Progenitor cell of endocrine pancreas (in vitro differentiated cells): ENCODE results near the gene TBCD. TPM values are rescaled to one million over a fixed set of nuclear protein-coding genes. Genes with fewer than 3 reads are reported as not detected.

ENCODE experiments used
- DNase-seq: peaks from one replicate; pipeline ENCODE4 v3.0.0; 2021; ENCODE audit warnings: low spot score; ENCODE audit not compliant: unreplicated experiment
- H3K27ac Mint-ChIP-seq: 2 replicates; pipeline ENCODE4 v1.8.0; 2021; ENCODE audit warnings: mild to moderate bottlenecking, moderate library complexity, mixed read lengths
- H3K27me3 Mint-ChIP-seq: 2 replicates; pipeline ENCODE4 v1.8.0; 2021; ENCODE audit warnings: mixed read lengths
- H3K36me3 Mint-ChIP-seq: 2 replicates; pipeline ENCODE4 v1.8.0; 2022; ENCODE audit warnings: mixed read lengths; ENCODE audit not compliant: insufficient read depth
- H3K4me1 Mint-ChIP-seq: 2 replicates; pipeline ENCODE4 v1.8.0; 2021; ENCODE audit warnings: low read depth, mixed read lengths
- H3K4me3 Mint-ChIP-seq: 2 replicates; pipeline ENCODE4 v1.8.0; 2021; ENCODE audit warnings: low read depth, mild to moderate bottlenecking, moderate library complexity, mixed read lengths
- H3K9me3 Mint-ChIP-seq: 2 replicates; pipeline ENCODE4 v1.8.0; 2021; ENCODE audit warnings: low read depth, mixed read lengths
- total RNA-seq: library from RNA; stranded (reverse); gene quantifications from 2 replicates; pipeline ENCODE4 v1.2.1, GENCODE V29; 2021
- TF ChIP-seq, protein P1 (sequence below): fragments of 200-600 bp; sonication (generic); IDR thresholded peaks from one replicate; pipeline ENCODE4 v1.5.0; 2021; ENCODE audit warnings: antibody characterized with exemption, mild to moderate bottlenecking; ENCODE audit not compliant: unreplicated experiment

TBCD gene
- total RNA-seq, 1 donor from 2014 or later: 95.6 TPM

DNA sequence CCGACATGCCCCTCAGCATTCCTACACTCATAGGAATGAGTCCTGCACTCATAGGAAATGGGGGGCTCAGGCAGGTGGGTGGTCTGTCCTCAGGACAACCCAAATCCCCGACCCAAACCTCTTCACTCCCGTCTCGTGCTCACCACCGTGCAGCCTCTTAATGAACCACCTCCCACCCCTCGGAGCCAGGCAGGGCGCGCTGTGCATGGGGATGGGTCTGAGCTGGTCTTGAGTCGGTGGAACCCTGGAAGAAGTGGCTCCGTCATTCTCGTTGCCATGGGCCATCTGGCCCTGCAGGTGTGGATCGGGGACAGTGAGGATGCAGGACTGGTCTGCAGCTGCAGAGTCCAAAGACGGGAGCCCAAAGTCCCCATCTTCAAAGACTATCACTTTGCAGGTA is 47.0 kb upstream of the TBCD start:
- no peaks in the 10 kb centered on the region for H3K4me1 Mint-ChIP-seq
- no peaks in the 10 kb centered on the region for H3K9me3 Mint-ChIP-seq
- H3K27ac Mint-ChIP-seq: no peak overlapping the region
- H3K27me3 Mint-ChIP-seq: peaks cover 19% of the 10 kb centered on the region
- no peak for DNase-seq
- no peaks in the 10 kb centered on the region for H3K36me3 Mint-ChIP-seq
- TF ChIP-seq, protein P1, sequence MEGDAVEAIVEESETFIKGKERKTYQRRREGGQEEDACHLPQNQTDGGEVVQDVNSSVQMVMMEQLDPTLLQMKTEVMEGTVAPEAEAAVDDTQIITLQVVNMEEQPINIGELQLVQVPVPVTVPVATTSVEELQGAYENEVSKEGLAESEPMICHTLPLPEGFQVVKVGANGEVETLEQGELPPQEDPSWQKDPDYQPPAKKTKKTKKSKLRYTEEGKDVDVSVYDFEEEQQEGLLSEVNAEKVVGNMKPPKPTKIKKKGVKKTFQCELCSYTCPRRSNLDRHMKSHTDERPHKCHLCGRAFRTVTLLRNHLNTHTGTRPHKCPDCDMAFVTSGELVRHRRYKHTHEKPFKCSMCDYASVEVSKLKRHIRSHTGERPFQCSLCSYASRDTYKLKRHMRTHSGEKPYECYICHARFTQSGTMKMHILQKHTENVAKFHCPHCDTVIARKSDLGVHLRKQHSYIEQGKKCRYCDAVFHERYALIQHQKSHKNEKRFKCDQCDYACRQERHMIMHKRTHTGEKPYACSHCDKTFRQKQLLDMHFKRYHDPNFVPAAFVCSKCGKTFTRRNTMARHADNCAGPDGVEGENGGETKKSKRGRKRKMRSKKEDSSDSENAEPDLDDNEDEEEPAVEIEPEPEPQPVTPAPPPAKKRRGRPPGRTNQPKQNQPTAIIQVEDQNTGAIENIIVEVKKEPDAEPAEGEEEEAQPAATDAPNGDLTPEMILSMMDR: no peak
- H3K4me3 Mint-ChIP-seq: no peak overlapping the region

- Mint-ChIP-seq H3K27me3 (peaks cover 11% of the 10 kb centered on the region), H3K27ac (no peak overlapping the region), H3K36me3 (no peaks in the 10 kb centered on the region), H3K9me3 (no peaks in the 10 kb centered on the region), H3K4me3 (no peak overlapping the region), H3K4me1 (no peaks in the 10 kb centered on the region)
- TF ChIP-seq, protein P1: no peak
- DNase-seq: no peak
Measured at GRCh38 chr17:82705756-82706155, 46.1 kb upstream of the TBCD start.

DNA sequence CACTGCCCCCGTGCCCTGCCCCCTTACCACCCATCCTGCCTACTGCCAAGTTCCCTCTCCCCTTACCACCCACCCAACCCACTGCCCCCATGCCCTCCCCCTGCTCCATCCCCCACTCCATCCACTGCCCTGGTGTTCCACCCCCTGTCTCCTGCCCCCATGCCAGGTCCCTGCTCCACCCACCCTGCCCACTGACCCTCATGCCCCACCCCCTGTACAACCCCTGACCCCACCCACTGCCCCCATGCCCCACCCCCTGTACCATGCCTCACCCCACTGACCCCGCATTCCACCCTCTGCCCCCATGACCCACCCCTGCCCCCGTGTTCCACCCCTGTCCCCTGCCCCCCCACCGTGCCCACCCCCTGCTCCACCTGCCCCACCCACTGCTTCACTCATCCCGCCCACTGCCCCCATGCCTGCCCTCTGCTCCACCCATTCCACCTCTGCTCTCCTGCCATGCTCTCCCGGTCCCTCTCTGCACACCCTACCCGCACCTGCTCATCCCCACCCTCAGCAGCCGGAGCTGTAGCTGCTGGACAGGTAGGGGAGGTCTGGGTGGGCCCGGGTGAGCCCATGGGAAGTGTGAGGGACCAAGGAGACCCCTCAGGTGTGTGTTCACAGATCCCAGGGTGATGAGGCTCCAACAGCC is 42.7 kb upstream of the TBCD start:
- peaks cover 21% of the 10 kb centered on the region for H3K27me3 Mint-ChIP-seq
- no peaks in the 10 kb centered on the region for H3K9me3 Mint-ChIP-seq
- no peaks in the 10 kb centered on the region for H3K4me1 Mint-ChIP-seq
- TF ChIP-seq, protein P1: no peak
- no peaks in the 10 kb centered on the region for H3K36me3 Mint-ChIP-seq
- no peak overlapping the region for H3K4me3 Mint-ChIP-seq
- no peak overlapping the region for H3K27ac Mint-ChIP-seq
- DNase-seq: no peak

DNA sequence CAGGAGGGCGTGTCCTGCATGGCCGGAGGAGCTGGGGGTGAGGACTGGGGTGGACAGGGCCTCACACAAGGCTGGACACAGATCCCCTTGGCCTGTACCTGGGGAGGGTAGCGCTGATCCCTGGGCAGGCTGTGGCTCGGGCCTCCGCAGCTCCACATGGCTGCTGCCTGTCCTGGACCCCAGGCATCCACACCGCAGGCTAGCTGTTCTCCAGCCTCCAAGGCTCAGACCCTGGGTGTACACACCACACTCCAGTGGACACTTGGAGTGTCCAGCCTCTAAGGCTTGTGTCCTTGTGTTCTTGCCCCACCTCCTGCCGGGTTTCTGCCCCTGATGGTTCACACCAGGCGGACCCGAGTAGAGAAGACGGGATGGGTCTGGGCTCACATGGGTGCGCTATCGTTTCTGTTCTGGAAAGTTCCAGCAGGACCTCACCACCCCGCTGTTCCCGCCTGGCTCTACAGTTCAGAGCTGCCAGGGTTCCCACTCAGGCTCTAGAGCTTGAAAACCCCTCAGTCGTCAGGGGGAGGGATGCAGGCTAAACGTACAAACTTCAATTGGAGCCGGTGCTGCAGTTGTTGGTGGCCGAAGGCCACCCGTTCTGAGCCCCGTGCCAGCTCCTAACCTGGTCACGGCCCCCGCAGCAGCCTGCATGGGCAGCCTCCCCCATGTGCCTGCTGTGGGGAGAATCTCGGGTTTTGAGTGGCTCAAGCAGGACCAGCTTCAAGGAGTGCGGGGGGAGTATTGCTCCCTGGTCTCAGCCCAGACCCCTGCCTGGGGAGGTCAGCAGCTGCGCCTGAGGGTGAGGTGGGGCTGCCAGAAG is 42.0 kb upstream of the TBCD start:
- TF ChIP-seq, protein P1: no peak
- no peak for DNase-seq
- Mint-ChIP-seq H3K27ac (no peak overlapping the region), H3K9me3 (no peaks in the 10 kb centered on the region), H3K36me3 (no peaks in the 10 kb centered on the region), H3K4me1 (no peaks in the 10 kb centered on the region), H3K4me3 (no peak overlapping the region), H3K27me3 (peaks cover 21% of the 10 kb centered on the region)

DNA sequence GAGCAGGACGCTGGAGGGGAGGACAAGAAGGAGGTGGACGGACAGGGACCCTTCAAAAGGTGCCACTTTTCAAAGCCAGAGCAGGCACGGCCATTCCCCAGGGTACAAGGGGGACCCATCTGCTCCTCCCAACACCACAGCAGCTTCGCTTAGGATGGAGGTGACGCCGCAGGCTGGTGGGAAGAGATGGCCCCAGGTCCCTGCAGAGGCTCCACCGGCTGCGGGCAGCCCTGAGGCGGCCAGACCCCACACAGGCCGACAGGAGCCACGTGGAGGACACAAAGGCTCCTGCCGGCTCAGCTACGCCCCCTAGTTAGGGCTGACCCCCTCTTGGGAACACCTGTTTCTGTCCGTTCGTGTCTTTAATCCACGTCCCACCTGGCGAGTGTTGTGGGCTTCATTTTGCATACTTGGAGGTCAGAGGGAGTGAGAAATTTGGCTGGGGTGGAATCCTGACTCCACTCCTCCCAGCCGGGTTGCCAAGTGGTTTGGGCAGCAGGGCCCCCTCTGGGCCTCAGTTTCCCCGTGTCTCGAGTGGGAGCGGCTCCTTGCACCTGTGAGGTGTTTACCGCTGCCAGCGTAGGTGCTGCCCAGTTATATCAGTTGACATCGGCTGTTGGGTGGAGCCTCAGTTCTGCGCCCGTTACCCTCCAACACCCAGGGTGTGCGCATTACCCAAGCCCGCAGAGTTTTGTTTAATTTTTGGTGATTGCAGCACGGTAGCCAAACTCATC is 41.2 kb upstream of the TBCD start:
- no peak for DNase-seq
- peaks cover under 1% of the 10 kb centered on the region for H3K4me1 Mint-ChIP-seq
- no peaks in the 10 kb centered on the region for H3K9me3 Mint-ChIP-seq
- no peak overlapping the region for H3K27ac Mint-ChIP-seq
- H3K4me3 Mint-ChIP-seq: no peak overlapping the region
- peaks cover 21% of the 10 kb centered on the region for H3K27me3 Mint-ChIP-seq
- TF ChIP-seq, protein P1: no peak
- H3K36me3 Mint-ChIP-seq: no peaks in the 10 kb centered on the region
